ENCODE measurements around the gene TLE1. TPM values are rescaled to one million over a fixed set of nuclear protein-coding genes. Genes with fewer than 3 reads are reported as not detected.

Gene TLE1
- total and polyA plus RNA-seq, 2 of the 4 experiments (the other 2 are of a cell fraction) = 36.0 to 51.0 TPM

- Histone ChIP-seq H2BK120ac (ENCODE audit: low read depth, low read length) (no peak overlapping the region), H3K14ac (replicated peaks; ENCODE audit: low read depth, low read length) (no peak overlapping the region), H4K20me1 (ENCODE audit: insufficient read depth, low read length) (no peaks in the 10 kb centered on the region; the same call in 1 of the 2 replicates), H3K23ac (ENCODE audit: low read depth, low read length) (no peak overlapping the region), H3K79me1 (ENCODE audit: low read depth in 1 of 2, low read length in 2 of 2) (peaks cover 8 to 29% of the 10 kb centered on the region in 2 experiments; a peak in 3 of 4 replicates), H2AK5ac (ENCODE audit: low read depth, low read length) (no peak overlapping the region), H2AFZ (replicated peaks; ENCODE audit: low read length, poor library complexity) (no peak overlapping the region), H3K27ac (ENCODE audit: insufficient read depth, low read length) (no peak overlapping the region), H3K27me3 (ENCODE audit: control insufficient read depth, insufficient read depth, low read length) (no peaks in the 10 kb centered on the region), H3K4me3 (ENCODE audit: insufficient read depth, low read depth, low read length) (no peak overlapping the region), H2BK5ac (ENCODE audit: low read depth, low read length, poor library complexity, severe bottlenecking) (no peak overlapping the region), H3K18ac (ENCODE audit: low read depth, low read length) (no peak overlapping the region), H4K91ac (ENCODE audit: insufficient read depth, low read depth, low read length) (no peak overlapping the region), H2AK9ac (replicated peaks; ENCODE audit: low read depth, low read length, poor library complexity) (no peak overlapping the region), H4K5ac (ENCODE audit: low read depth, low read length) (no peak overlapping the region), H3K36me3 (ENCODE audit: control insufficient read depth, insufficient read depth, low read length) (peaks cover 29% of the 10 kb centered on the region), H3K9me3 (ENCODE audit: control insufficient read depth, insufficient read depth, low read length) (no peaks in the 10 kb centered on the region), H3K56ac (ENCODE audit: extremely low read depth, insufficient read depth, low read length) (no peak overlapping the region), H3K9me1 (ENCODE audit: insufficient read depth, low read length) (peaks cover 9% of the 10 kb centered on the region), H2BK15ac (ENCODE audit: low read depth, low read length) (no peak overlapping the region), H4K8ac (ENCODE audit: low read depth in 2 of 2, low read length in 2 of 2) (no peak overlapping the region), H3K4me1 (ENCODE audit: control insufficient read depth, insufficient read depth, low read length) (peaks cover 14% of the 10 kb centered on the region), H2BK20ac (ENCODE audit: low read depth, low read length) (no peak overlapping the region; the same call in 1 of the 2 replicates), H3K4me2 (ENCODE audit: low read depth, low read length) (no peak overlapping the region), H3K4ac (ENCODE audit: low read depth, low read length) (no peak overlapping the region), H3K9ac (ENCODE audit: low read depth, low read length) (no peak overlapping the region)
- no TSS peak for BruUV-seq (replicated peaks)
- DNase-seq (no peak), ATAC-seq (ENCODE audit: low read depth) (no peak)
- intact Hi-C loops (cut with micrococcal nuclease) (no loop called here), in situ Hi-C loops (cut with MboI; ENCODE audit: low sequenced_read_pairs) (no loop called here), dilution Hi-C loops (cut with HindIII; ENCODE audit: low sequenced_read_pairs, unreplicated experiment) (no loop called here)
- TF ChIP-seq MAFK (IDR thresholded peaks at IDR 0.05; ENCODE audit: low read depth, low read length) (no peak), CHD1 (IDR thresholded peaks at IDR 0.05; ENCODE audit: low read depth, low read length) (no peak), RCOR1 (IDR thresholded peaks at IDR 0.05; ENCODE audit: insufficient replicate concordance, low read length) (no peak), BHLHE40 (IDR thresholded peaks at IDR 0.05; ENCODE audit: low read depth, low read length) (no peak), USF2 (IDR thresholded peaks at IDR 0.05; ENCODE audit: low read depth, low read length) (no peak), SMC3 (IDR thresholded peaks at IDR 0.05; ENCODE audit: low read depth, low read length) (no peak), CTCF (conservative IDR thresholded peaks at IDR 0.05; ENCODE audit: low read depth, low read length) (no peak), FOS (IDR thresholded peaks at IDR 0.05; ENCODE audit: low read depth, low read length) (no peak), RFX5 (IDR thresholded peaks at IDR 0.05; ENCODE audit: low read depth, low read length) (no peak), ELK1 (IDR thresholded peaks at IDR 0.05; ENCODE audit: borderline replicate concordance, low read depth, low read length) (no peak), MAZ (IDR thresholded peaks at IDR 0.05; ENCODE audit: borderline replicate concordance, low read depth, low read length) (no peak), MXI1 (IDR thresholded peaks at IDR 0.05; ENCODE audit: borderline replicate concordance, low read depth, low read length) (no peak), RAD21 (IDR thresholded peaks at IDR 0.05; ENCODE audit: low read length) (no peak)
- no CpG with 5 or more reads among the region's 4 CpGs for WGBS, 2 experiments (ENCODE audit: extremely low coverage in 2 of 2, insufficient read length in 1 of 2)
- POLR2A ChIA-PET (ENCODE audit: unreplicated experiment) = interaction anchor here (0.8 kb wide), 1 partner anchor 84 kb away, joined by 6 read pairs; no protein-coding TSS in a partner anchor
- CTCF ChIA-PET = no interaction called here
Measured at GRCh38 chr9:81616141-81616540, 73.2 kb downstream of the TLE1 start.

Data from IMR-90 (cell line).